Stimulated activated CD4-positive, alpha-beta T cell treated with anti-CD3 and anti-CD28 coated beads, Interleukin-12 subunit alpha, Interleukin-12 subunit beta, amount 100 ng/mL, for 24 hours (primary cell): Measurements from ENCODE around the gene LUC7L2.
"Not testable (repeated sequence)": the region's sequence is repeated elsewhere in the genome, so short reads cannot be mapped to it uniquely, and the experiment has no call there.

Source experiments
- DNase-seq, 2 experiments: peaks; one replicate each; pipeline ENCODE4 v3.0.0-alpha.2; 2020; ENCODE audit warnings: low read depth in 2 of 2

The LUC7L2 gene, protein sequence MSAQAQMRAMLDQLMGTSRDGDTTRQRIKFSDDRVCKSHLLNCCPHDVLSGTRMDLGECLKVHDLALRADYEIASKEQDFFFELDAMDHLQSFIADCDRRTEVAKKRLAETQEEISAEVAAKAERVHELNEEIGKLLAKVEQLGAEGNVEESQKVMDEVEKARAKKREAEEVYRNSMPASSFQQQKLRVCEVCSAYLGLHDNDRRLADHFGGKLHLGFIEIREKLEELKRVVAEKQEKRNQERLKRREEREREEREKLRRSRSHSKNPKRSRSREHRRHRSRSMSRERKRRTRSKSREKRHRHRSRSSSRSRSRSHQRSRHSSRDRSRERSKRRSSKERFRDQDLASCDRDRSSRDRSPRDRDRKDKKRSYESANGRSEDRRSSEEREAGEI

DNA sequence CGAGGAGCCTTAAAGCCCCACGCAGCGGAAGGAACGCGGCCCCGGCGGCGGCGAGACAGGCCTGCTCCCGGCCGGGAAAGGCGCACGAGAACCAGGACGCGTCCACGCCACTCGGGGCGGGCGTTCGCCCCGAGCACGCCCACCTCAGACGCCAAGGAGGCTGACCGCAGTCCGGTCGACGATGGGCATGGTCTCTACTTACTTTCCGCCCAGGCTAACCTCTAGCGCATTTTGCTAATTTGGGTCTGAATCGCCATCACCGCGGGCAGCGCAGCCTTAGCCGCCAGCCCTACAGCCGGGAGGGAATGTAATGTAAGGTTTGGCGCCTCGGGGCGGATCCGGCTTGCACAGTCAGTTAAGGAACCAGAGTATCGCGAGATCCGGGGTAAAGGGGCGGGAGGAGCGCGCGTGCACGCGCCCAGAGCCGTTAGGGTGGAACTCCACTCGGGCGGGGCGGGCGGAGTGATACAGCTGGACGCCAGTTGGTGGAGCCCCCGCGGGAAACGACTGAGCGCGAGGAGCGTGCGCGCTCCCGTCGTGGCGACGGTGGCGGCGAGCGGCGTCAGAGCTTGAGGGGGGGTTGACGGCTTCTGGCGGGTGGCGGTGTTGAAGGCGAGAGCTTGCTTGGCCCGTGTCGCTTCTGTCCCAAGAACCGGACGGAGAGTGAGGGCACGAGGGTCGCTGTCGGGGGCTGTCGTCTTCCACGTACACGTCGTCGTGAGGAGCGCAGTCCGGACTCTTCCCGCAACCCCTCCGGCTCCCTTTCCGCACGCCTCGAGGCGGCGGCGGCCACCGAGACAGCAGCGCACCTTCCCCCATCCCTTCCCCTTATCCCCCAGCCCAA is at the start of gene LUC7L2:
TSS of gene LUC7L2 (plus strand) at position 529 of the 844 bp plus-strand sequence. CDS start 368 bp downstream, outside the sequence.
- DNase-seq = peak; percentile 99 to 100

DNA sequence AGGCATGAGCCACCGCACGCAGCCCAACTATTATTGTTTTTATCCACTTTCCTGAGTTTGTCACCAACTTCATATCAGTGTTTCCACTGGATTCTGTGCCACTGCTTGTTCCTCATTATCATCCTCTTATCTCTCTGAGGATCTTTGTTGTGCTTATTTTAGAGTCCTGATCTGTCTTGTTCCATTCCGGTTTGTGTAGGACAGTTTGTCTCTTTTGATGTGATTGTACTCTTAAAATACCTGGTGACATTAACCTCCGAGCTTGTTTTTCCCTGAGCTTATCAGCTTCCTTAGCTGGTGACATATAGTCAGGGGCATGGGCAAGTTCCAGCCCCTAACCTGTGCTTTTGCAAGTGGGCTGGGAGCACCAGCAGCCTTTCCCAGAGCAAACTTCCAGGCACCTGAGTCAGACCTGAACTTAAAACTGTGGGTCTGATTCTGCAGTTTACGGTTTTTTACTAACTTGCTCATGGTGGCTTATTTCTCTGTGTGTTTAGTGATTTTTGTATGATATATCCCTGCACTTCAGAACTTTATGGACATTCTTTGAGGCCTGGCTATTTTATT is 41.7 kb upstream of the LUC7L2 start:
- DNase-seq = no peak

DNA sequence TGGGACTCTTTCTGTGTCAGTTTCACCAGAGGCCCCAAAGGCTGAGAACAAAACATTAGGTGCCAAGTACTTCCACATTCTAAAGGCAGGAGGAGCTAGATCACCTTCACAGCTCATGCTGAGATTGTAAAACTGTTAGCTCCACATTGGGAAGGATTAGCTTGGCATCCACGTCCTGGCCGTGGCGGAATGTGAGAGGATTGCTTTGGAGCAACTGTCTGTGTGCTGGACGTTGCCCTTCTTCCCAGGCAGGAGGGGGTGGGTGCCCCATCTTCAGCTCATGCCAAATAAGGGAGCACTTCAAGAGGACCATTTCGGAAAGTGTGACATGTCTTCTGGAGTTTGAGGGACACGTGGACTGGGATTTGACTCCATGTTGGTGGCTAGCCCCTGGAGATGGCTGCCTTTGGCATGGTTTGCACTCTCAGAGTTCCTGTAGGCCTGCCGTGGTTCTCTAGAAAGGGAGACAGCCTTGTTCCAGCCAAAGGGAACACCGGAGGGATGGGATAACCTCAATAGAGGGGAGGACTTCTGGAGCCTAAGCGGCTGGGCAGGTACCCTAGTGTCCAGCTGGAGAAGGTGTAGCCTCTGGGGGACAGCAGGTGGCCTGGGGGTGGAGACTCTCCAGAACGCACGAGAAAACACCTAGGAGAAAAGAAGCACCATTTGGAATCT is 38.5 kb upstream of the LUC7L2 start:
- no peak for DNase-seq

DNA sequence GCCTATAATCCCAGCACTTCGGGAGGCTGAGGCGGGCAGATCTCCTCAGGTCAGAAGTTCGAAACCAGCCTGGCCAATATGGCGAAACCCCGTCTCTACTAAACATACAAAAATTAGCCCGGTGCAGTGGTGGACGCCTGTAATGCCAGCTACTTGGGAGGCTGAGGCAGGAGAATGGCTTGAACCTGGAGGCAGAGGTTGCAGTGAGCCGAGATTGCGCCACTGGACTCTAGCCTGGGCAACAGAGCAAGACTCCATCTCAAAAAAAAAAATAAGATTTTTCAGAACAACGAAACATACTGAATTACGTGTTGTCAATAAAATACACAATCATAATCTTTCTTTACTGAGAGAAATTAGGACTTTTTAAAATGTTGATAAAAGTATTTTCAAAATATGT is 35.0 kb upstream of the LUC7L2 start:
- not testable (repeated sequence) for DNase-seq

DNA sequence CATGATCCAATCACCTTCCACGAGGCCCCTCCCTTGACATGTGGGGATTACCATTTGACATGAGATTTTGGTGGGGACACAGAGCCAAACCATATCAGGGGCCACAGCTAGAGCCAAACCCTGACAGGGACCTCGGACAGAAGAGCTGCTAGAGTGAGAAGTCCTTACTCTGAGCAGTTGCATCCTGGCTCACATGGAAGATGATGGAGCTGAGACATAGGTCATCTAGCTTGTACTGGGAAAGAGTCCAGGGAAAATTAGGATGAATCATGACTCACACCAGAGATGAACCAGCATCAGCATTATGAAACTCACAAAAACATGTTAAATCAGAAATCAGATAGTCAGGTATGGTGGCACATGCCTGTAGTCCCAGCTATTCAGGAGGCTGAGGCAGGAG is 31.3 kb upstream of the LUC7L2 start:
- no peak for DNase-seq

DNA sequence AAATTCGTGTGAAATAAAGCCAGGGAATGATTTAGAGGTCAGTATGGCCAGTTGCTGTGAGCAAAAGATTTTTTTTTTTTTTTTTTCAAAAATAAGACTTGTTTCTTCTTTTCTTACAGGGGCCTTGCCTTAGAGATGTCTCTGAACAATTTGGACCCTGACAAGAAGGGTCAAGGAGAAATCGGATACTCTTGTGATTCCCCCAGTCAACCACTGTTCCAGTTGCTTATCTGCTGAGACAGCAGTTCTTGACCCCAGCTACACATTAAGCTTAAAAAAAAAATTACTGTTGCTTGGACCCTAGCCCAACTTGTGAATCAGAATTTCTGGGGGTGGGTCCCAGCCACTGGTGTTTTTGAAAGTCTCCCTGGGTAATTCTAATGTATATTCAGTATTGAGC is 30.6 kb upstream of the LUC7L2 start:
- no peak for DNase-seq

DNA sequence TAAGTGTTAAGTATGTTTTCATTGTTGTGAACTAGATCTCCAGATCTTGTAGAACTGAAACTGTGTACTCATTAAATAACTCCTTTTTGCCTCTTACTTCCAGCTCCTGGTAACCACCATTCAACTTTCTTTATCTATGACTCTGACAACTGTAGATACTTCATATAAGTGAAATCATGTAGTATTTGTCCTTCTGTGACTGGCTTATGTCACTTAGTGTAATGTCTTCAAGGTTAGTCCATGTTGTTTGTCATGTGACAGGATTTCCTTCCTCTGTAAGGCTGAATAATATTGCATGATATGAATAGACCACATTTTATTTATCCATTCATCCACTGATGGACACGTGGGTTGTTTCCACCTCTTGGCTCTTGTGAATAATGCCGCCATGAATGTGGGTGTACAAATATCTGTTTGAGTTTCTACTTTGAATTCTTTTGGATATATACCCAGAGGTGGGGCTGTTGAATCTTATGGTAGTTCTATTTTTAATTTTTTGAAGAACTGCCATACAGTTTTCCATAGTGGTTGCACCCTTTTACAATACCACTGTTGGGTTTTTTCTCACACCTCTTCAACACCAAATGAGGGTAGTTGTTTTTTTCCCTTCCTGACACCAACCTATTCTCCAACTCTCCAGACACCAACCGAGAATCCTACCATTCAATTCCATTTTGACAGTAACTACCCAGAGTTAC is 29.2 kb upstream of the LUC7L2 start:
- no peak for DNase-seq

DNA sequence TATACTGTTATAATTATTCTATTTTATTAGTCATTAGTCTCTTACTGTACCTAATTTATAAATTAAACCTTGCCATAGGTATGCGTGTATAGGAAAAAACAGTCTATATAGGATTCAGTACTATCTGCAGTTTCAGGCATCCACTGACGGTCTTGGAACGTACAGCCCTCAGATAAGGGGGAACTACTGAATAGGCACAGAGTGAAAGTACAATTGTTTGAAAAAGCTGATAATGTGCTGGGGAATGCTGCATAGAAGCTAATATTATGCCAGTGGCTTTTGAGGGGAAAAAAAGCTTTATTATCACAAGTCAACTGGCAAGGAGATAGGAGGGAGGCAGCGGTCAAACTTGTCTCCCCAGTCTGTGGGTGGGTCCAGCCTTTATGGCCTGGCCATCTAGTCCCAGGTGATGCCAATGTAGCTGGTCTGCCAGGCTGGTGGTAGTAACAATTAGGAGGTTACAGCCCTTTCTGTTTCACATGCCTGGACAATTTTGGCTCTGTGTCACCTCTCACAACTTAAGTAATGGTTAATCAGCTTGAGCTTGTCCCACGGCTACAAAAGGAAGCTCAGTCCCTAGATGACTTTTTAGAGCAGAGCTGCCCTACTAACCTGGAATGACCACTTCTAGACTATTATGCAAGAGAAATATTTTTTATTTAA is 26.9 kb upstream of the LUC7L2 start:
- DNase-seq = no peak

DNA sequence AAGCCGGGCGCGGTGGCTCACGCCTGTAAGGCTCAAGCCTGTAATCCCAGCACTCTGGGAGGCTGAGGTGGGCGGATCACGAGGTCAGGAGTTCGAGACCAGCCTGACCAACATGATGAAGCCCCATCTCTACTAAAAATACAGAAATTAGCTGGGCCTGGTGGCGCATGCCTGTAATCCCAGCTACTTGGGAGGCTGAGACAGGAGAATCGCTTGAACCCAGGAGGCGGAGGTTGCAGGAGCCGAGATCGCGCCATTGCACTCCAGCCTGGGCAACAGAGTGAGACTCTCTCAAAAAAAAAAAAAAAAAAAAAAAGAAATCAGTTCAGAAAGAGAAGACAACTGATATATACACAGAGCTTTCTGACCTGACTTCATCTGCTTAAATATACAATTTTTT is 26.3 kb upstream of the LUC7L2 start:
- not testable (repeated sequence) for DNase-seq

DNA sequence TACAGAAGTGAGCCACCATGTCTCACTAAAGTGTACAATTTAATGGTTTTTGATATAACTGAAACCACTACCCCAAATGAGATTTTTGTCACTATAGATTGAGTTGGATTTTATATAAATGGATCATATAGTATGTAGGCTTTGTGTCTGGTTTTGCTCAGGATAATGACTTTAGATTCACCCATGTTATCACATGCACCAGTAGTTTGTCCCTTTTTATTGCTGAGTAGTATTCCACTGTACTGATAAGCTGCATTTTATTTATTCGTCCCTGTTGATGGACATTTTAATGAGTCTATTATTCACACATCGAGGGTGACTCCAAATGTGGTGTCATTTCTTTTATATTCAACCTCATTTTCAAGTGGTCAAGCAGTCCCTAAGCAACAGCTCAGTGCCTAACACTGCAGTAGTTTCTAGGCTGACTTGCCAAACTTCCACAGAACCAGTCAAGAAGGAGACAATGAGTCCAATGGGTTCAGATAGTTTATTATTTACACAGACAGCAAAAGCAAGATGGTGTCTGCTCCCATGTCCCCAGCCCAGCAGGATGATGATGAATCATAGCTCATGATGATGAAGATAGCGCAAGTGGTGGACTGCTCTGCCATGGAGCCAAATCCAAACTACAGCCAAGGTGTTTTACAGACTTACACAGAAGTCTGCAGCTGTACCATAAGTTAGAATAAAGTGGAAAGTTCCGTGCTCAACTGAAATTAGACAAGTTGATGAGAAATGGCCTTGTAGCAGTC is 25.1 kb upstream of the LUC7L2 start:
- no peak for DNase-seq

DNA sequence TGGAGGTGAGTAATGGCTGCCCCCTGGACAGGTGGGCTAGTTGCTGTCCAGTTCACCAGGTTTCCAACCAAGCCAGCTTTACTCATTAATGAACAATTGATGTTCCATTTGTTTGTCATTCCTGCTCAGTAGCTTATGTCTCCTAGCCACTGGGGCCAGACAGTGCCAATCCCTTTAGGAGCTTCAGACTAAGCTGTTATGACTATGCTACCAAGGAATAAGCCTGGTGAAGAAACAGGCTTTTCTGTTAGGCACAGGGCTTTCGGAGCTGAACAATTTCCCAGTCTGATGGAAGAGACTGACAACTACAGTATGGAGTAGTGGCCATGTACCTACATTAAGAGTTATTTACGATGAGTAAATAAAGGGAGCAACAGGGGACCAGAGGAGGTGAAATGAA is 20.7 kb upstream of the LUC7L2 start:
- no peak for DNase-seq

DNA sequence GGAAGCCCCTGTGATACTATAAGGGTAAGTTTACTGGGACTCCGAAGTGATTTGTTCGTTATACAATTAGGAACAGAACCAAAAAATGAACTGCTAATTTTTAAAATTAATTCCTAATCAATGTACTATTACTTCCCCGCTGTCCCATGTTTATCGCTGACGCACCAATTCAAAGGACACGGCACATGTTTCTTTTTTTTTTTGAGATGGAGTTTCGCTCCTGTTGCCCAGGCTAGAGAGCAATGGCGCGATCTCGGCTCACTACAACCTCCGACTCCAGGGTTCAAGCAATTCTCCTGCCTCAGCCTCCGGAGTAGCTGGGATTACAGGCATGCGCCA is 20.0 kb upstream of the LUC7L2 start:
- no peak for DNase-seq

DNA sequence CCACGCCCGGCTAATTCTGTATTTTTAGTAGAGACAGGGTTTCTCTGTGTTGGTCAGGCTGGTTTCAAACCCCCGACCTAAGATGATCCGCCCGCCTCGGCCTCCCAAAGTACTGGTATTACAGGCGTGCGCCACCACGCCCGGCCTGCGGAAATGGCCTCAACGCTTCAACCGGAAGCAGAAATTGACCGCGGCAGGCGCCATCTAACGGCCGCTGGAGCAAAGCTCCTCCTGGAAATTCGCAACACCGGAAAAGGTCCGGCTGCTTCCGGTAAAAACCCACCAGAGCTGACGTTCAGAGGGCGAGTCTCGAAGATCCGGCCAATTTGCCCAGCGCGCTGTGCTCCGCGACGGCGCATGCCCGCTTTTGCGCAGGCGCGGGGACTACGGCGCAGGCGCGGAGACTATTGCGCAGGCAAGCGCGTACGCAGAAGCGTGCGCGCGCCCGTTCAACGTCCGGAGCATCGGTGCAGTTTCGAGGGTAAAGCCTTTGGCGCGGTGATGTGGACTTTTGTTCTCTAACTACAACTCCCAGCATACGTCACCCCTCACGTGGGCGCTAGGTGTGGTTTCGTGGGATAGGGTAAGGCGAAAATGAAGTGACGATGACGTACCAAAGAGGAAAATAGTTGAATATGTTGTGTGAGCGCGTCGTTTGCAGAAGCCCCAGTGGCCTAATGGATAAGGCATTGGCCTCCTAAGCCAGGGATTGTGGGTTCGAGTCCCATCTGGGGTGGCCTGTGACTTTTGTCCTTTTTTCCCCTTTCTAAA is 19.5 kb upstream of the LUC7L2 start:
- DNase-seq = peak; percentile 97 to 98

DNA sequence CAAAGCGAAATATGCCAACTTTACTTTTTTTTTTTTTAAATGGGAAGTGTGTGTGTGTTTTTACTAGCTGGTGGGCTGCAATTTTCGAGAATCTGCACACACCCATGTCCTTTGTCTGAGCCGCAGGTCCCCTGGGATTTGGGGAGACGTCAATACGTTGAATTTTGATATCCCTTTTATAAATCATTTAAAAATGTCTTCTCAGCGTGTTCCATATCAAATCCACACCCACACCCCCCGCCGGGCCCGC is 19.0 kb upstream of the LUC7L2 start:
- DNase-seq = peak in 1 of 2 experiments; percentile 67

DNA sequence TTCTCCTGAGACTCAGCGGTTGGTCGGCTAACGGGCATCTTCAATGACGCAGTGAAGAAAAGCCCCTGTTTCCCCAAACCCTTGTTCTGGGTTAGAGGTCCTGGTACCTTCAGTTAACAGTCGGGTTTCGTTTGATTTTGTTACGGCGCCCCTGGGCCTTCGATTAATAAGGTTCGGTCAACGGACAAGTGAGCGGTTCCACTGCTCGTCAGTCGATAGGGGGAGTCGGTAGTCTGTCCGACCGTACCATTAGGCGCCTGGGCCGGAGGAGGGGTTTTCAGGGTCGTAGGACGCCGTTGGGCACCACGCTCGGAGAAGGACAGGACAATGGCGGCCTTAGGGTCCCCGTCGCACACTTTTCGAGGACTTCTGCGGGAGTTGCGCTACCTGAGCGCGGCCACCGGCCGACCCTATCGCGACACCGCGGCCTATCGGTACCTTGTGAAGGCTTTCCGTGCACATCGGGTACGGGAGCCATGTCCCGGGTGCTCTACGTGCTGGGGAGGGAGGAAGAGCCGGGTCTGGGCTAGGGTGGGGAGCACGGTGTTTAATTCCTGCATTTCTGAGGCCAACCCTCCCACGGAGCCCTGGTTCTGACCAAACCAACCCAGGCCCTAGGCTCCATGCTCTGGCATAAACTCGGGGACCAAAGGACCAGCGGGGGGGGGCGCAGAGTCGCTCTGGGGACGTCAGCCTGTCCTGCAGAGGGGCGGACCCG is 18.5 kb upstream of the LUC7L2 start, which contains the start of gene FMC1:
TSS of gene FMC1 (plus strand) at position 280 of the 718 bp plus-strand sequence. CDS start at position 328, 48 bp downstream.
- DNase-seq = peak; percentile 70 to 79

DNA sequence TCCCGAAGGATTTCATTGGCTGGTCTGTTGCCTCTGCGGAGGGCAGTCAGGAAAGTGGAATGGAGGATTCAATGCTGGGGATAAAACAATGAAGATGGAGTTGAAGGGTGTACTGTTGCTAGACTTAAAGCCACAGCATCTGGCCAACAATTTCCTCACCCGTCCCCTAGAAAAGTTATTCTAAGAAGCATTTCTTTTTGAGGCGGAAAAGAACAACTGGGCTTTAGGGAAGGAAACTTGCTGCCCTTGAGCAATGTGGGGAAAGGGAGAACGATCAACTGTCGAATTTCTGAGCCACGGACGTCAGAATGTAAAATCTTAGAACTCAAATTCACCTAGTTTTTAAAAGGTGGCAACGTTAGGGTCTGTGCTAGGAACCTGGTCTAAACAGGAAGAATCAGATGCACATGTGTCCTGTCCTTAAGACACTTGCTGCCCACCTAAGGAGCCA is 17.9 kb upstream of the LUC7L2 start:
- no peak for DNase-seq

DNA sequence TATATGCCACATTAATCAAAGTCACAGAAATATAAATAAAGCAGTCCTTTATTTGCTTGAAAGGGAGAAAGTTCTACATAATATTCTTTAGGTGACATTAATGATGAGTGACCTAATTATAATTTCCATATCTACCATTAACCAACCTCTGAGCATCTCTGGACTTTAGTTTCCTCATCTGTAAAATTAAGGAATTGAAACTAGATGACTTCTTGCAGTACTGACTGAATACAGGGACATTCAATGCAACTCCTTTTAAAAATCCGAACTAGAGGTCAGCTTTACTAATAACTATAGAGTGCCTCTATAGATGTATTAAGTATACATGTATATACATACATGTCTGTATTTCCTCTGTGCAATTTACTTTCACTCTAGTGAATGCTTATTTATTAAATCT is 14.7 kb upstream of the LUC7L2 start:
- DNase-seq = no peak

DNA sequence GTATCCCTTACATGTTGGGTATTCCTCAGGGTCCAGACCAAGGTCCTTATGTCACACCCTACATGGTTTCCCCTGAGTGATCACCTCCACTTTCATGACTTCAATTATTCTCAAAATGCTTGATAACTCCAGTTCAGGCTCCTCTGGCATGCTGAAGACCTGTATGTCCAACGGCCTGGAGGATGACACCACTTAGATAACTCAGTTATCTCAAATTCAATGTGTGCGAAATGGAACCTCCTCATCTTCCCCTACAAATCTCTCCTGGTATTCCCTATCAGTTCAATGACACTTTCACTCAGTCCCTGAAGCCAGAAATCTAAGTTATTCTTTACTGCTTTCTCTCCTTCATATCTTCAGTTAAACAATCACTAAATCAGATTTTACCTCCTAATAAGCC is 8.7 kb upstream of the LUC7L2 start:
- DNase-seq = no peak

DNA sequence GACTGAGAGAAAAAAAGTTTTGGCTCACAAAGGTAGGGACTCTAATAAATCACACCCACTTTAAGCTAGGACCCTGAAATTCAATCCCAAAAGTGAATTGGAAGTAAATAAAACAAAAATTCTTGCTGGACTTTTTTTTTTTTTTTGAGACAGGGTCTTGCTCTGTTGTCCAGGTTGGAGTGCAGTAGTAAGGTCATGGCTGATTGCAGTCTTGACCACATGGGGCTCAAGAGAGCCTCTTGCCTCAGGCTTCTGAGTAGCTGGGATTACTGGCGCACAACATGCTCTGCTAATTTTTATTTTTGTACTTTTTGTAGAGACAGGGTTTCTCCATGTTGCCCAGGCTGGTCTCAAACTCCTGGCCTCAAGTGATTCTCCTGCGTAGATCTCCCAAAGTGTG is 5.0 kb upstream of the LUC7L2 start:
- DNase-seq = no peak
